Thoracic aorta (tissue), 2 donors: ENCODE results near the gene RASGRF1. TPM values are rescaled to one million over a fixed set of nuclear protein-coding genes. Genes with fewer than 3 reads are reported as not detected.

Source experiments
- ATAC-seq: fragments of 150-250 bp; one replicate; pipeline ENCODE4 v1.8.0; 2017; ENCODE audit warnings: low read depth; ENCODE audit not compliant: insufficient number of reproducible peaks, low FRiP score
- DNase-seq: peaks from one replicate; pipeline ENCODE4 v3.0.0-alpha.2; 2020; ENCODE audit warnings: low spot score
- H3K27ac ChIP-seq, 2 donors: fragments of 200-600 bp; sonication (generic); 1 replicate in 1 of 2; 2 replicates in 1 of 2; pipeline ENCODE4 v1.5.1; 2016; ENCODE audit warnings: mild to moderate bottlenecking in 2 of 2, moderate library complexity in 2 of 2
- H3K27me3 ChIP-seq: fragments of 200-600 bp; sonication (generic); replicated peaks from 2 replicates; pipeline ENCODE4 v1.6.0; 2016; ENCODE audit warnings: mild to moderate bottlenecking; ENCODE audit not compliant: insufficient read depth
- H3K36me3 ChIP-seq: fragments of 200-600 bp; sonication (generic); one replicate; pipeline ENCODE4 v1.5.1; 2016
- H3K4me1 ChIP-seq, 2 donors: fragments of 200-600 bp; sonication (generic); 1 replicate in 1 of 2; 2 replicates in 1 of 2; pipeline versions ENCODE4 v1.5.1 to v1.6.0; 2016; ENCODE audit warnings: low read depth in 2 of 2, mild to moderate bottlenecking in 1 of 2; ENCODE audit not compliant: control insufficient read depth in 1 of 2
- H3K4me3 ChIP-seq: fragments of 200-600 bp; sonication (generic); 2 replicates; pipeline ENCODE4 v1.5.1; 2016; ENCODE audit warnings: mild to moderate bottlenecking
- H3K9me3 ChIP-seq: fragments of 200-600 bp; sonication (generic); 2 replicates; pipeline ENCODE4 v1.5.1; 2016
- total RNA-seq, 2 donors: library from RNA; depleted of rRNA; stranded (reverse); fragments of >200 nt; gene quantifications; one replicate each; pipeline versions ENCODE4 v1.1.0 to v1.2.3, GENCODE V29; 2016
- TF ChIP-seq, protein P1 (sequence below): fragments of 200-600 bp; sonication (generic); IDR thresholded peaks from one replicate; pipeline ENCODE4 v1.5.1; 2019; ENCODE audit warnings: antibody characterized with exemption

The RASGRF1 gene
- total RNA-seq, 2 donors from 2014 or later = not detected

DNA sequence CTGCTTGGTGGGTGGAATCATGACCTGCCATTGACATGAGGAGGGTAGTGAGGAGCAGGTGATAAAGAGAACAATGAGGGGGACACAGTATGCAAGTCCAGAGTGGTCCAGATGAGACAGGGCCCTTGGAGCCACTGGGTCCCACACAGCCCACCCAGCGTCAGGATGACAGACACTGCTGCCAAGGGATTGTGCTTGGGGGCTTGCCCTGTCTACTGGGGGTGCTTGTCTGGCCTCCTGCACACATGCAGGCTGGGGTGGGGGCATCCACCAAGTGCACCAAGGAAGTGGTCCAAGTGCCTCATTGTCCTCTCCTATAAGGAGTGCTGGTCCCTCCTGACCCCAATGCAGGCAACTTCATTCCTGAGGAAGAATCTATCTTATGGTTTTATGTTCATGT is 106.5 kb downstream of the RASGRF1 start:
- no peak overlapping the region for H3K27ac ChIP-seq
- TF ChIP-seq, protein P1, sequence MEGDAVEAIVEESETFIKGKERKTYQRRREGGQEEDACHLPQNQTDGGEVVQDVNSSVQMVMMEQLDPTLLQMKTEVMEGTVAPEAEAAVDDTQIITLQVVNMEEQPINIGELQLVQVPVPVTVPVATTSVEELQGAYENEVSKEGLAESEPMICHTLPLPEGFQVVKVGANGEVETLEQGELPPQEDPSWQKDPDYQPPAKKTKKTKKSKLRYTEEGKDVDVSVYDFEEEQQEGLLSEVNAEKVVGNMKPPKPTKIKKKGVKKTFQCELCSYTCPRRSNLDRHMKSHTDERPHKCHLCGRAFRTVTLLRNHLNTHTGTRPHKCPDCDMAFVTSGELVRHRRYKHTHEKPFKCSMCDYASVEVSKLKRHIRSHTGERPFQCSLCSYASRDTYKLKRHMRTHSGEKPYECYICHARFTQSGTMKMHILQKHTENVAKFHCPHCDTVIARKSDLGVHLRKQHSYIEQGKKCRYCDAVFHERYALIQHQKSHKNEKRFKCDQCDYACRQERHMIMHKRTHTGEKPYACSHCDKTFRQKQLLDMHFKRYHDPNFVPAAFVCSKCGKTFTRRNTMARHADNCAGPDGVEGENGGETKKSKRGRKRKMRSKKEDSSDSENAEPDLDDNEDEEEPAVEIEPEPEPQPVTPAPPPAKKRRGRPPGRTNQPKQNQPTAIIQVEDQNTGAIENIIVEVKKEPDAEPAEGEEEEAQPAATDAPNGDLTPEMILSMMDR = no peak

DNA sequence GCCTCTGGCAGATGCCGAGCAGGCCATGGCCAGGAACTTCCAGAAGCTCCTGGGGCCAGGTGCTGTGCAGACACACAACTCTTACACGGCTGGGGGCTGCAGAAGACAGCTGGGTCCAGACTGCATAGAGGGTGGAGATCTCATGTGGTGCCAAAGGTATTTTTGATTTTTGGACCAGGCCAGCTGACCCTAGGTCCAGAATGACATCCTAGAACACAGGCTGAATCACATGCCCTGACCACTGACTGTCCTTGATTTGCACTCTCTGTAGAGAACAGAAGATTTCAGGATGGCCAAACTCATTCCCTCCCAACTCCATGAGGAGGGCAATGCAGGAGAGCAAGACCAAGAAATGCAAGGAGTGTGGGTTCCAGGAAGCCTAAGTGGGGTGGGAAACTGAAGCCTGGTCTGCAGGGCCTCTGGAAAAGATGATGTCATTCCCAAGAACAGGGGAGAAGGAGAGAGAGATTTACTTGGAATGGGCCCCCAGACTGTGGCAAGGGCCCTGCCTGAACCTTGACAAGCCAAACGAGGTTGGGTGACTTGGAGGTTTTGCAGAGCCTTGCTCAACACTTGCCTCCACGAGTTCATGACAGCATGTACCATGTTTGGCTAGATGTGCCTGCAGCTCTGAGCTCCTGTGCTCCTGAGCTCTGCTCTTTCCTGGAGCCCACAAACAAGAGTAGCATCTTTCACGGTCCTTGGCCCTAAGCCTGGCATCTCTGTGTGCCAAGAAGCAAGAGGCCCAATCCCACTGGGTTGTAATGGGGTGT is 107.2 kb downstream of the RASGRF1 start:
- H3K9me3 ChIP-seq = no peaks in the 10 kb centered on the region
- no peaks in the 10 kb centered on the region for H3K36me3 ChIP-seq
- no peak overlapping the region for H3K27ac ChIP-seq
- peaks cover 3 to 9% of the 10 kb centered on the region in 2 donors for H3K4me1 ChIP-seq
- TF ChIP-seq, protein P1 = no peak
- DNase-seq (no peak), ATAC-seq (no peak)
- no peaks in the 10 kb centered on the region for H3K27me3 ChIP-seq
- H3K4me3 ChIP-seq = no peak overlapping the region

More for the DNA sequence above, 106.5 kb downstream of the RASGRF1 start:
- Histone ChIP-seq H3K36me3 (no peaks in the 10 kb centered on the region), H3K9me3 (no peaks in the 10 kb centered on the region), H3K4me1 (peaks cover 9 to 14% of the 10 kb centered on the region in 2 donors), H3K27me3 (no peaks in the 10 kb centered on the region), H3K4me3 (no peak overlapping the region)
- ATAC-seq = no peak
- no peak for DNase-seq

DNA sequence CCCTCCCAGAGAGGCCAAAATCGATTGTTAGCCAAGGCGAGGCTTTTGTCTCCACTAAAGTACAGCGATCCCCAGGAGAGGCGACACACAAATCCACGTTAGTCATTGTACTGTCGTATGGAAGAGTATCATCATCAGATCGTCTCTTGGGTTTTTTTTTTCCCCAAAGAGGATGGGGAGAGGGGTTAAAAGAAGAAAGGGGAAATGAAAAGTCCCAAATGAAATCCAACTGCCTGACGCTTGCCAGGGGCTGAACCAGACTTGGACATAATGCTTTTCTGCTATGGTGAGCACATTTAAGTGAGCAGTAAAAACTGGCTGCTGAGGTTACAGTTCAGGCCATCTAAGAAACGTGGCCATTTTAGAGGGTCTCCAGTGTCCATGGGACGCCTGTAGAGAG is 107.8 kb downstream of the RASGRF1 start:
- Histone ChIP-seq H3K4me3 (no peak overlapping the region), H3K27me3 (no peaks in the 10 kb centered on the region), H3K27ac (no peak overlapping the region), H3K4me1 (peaks cover 0 to 5% of the 10 kb centered on the region in 2 donors), H3K36me3 (no peaks in the 10 kb centered on the region), H3K9me3 (no peaks in the 10 kb centered on the region)
- TF ChIP-seq, protein P1 = no peak
- no peak for DNase-seq
- no peak for ATAC-seq

DNA sequence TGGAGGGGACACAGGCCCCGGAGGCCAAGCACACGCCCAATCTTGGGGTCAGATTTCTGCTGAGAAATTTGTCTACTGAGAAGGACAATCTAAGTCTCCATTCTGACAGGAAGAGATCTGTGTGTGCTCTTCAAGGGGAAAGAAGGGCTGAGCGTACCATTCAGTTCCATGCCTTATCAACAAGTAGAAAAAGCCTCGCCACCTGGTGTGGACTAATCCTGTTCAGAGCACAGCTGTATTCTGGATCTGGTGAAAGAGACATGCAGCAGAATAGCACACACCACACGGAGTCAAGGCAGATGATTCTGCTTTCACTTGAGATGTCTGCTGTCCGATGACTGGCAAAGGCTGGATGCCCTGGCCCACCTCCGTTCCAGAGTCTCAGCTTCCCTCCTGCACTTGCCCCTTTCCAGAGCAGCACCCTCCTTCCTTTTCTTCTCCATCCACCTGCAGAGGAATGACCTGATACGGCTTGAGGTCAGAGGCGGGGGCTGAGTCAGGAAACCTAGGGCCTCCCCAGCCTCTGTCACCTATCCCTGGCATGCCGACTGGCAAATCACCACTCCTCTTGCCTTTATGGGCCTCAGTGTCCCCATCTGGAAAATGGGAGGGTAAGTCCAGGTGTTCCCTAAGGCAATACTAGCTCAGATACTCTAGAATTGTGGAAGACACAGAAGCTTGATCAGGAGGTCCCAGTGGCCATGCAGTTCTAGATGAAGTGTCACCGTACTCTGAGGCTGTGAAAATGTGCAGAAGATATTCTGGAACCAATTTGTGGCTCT is 108.9 kb downstream of the RASGRF1 start:
- H3K27me3 ChIP-seq = no peaks in the 10 kb centered on the region
- peaks cover 0 to 5% of the 10 kb centered on the region in 2 donors for H3K4me1 ChIP-seq
- no peaks in the 10 kb centered on the region for H3K36me3 ChIP-seq
- no peak overlapping the region for H3K27ac ChIP-seq
- no peak overlapping the region for H3K4me3 ChIP-seq
- DNase-seq (no peak), ATAC-seq (no peak)
- no peaks in the 10 kb centered on the region for H3K9me3 ChIP-seq
- TF ChIP-seq, protein P1 = no peak
